Central memory CD8-positive, alpha-beta T cell (primary cell): ENCODE results near the gene CDR2.

Source experiments
- ATAC-seq: fragments of 150-1000 bp; cut with Tn5 transposase; replicated peaks from 2 replicates; pipeline ENCODE4 v1.10.0; 2022; ENCODE audit warnings: mild to moderate bottlenecking, moderate FRiP score, moderate number of reproducible peaks; ENCODE audit not compliant: poor library complexity, severe bottlenecking; ENCODE audit errors: extremely low read depth
- DNase-seq, 2 donors: peaks; one replicate each; pipeline ENCODE4 v3.0.0; 2021; ENCODE audit warnings: low spot score in 2 of 2
- H3K27ac Mint-ChIP-seq: one replicate; pipeline ENCODE4 v1.8.0; 2022; ENCODE audit warnings: low read depth, mild to moderate bottlenecking, moderate library complexity, mixed read lengths
- H3K27me3 Mint-ChIP-seq: one replicate; pipeline ENCODE4 v1.8.0; 2022; ENCODE audit warnings: mixed read lengths
- H3K36me3 Mint-ChIP-seq: one replicate; pipeline ENCODE4 v1.8.0; 2022; ENCODE audit warnings: mild to moderate bottlenecking, moderate library complexity, mixed read lengths; ENCODE audit not compliant: insufficient read depth
- H3K4me1 Mint-ChIP-seq: one replicate; pipeline ENCODE4 v1.8.0; 2022; ENCODE audit warnings: mixed read lengths
- H3K4me3 Mint-ChIP-seq: one replicate; pipeline ENCODE4 v1.8.0; 2022; ENCODE audit warnings: mild to moderate bottlenecking, moderate library complexity, mixed read lengths
- H3K9me3 Mint-ChIP-seq: one replicate; pipeline ENCODE4 v1.8.0; 2022; ENCODE audit warnings: mixed read lengths

CDR2 gene

DNA sequence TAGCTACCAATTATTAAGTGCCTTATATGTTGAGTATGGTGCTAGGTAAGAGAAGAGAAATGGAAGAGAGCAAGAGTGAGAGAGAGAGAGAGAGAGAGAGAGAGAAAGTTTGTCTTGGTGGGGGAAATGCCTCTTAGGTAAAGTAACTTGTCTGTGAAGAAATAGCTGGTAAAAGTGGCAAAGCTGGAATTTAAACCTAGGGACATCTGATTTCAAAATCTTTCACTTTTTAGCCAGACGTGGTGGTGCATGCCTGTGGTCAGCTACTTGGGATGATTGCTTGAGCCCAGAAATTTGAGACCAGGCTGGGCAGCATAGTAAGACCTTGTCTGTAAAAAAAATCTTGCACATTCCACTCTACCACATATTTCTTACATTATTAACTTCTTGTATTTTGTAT is 23.0 kb upstream of the CDR2 start:
- Mint-ChIP-seq H3K36me3 (peaks cover 1% of the 10 kb centered on the region), H3K4me3 (no peak overlapping the region), H3K4me1 (no peaks in the 10 kb centered on the region), H3K27me3 (no peaks in the 10 kb centered on the region), H3K9me3 (no peaks in the 10 kb centered on the region), H3K27ac (no peak overlapping the region)
- no peak for ATAC-seq
- DNase-seq: no peak

DNA sequence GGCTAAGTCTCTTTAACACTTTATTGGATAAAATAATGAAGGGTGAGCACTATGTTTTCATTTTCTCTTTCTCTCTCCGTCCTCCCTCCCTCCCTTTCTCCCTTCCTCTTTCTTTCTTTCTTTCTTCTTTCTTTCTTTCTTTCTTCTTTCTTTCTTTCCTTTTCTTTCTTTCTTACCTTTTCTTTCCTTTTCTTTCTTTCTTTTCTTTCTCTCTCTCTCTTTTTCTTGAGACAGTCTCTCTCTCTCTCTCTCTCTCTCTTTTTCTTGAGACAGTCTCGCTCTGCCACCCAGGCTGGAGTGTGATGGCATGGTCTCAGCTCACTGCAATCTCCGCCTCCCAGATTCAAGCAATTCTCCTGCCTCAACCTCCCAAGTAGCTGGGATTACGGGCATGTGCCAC is 21.5 kb upstream of the CDR2 start:
- no peak overlapping the region for H3K4me3 Mint-ChIP-seq
- DNase-seq (no peak), ATAC-seq (no peak)
- no peaks in the 10 kb centered on the region for H3K4me1 Mint-ChIP-seq
- H3K27me3 Mint-ChIP-seq: no peaks in the 10 kb centered on the region
- peak overlapping the region; percentile 21 for H3K27ac Mint-ChIP-seq
- no peaks in the 10 kb centered on the region for H3K9me3 Mint-ChIP-seq
- no peaks in the 10 kb centered on the region for H3K36me3 Mint-ChIP-seq

DNA sequence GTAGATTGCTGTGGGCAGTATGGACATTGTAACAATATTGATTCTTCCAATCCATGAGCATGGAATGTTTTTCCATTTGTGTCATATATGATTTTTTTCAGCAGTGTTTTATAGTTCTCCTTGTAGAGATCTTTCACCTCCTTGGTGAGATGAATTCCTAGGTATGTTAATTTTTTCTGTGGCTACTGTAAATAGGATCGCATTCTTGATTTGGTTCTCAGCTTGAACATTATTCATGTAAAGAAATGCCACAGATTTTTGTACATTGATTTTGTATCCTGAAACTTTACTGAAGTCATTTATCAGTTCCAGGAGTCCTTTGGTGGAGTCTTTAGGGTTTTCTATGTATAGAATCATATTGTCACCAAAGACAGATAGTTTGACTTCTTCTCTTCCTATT is 19.7 kb upstream of the CDR2 start:
- ATAC-seq: no peak
- Mint-ChIP-seq H3K4me1 (no peaks in the 10 kb centered on the region), H3K36me3 (no peaks in the 10 kb centered on the region), H3K9me3 (no peaks in the 10 kb centered on the region), H3K4me3 (no peak overlapping the region), H3K27ac (no peak overlapping the region), H3K27me3 (no peaks in the 10 kb centered on the region)
- no peak for DNase-seq

DNA sequence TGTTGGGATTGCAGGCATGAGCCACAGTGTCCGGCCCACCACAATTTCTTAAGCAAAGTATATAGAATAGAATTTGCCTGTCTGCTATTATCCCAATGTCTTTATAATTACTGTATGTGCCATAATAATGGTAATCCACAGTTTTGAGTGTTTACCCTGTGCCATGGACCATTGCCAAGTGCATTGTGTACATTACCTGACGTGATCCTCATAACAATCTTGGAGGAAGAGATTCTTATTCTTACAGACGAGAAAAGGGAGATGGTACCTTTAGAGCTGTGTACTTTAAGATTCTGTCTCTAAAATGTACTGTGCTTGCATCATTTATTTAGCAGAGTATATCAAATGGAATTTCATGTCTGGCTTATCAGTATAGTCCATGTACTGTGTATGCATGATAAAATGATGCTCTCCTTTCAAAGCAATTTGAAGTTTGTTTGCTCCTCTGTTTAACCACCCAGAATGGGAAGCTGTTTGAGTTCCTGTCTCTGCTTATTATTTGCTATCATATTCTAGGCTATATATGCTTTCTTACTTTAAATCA is 13.8 kb upstream of the CDR2 start:
- Mint-ChIP-seq H3K36me3 (no peaks in the 10 kb centered on the region), H3K27ac (no peak overlapping the region), H3K9me3 (no peaks in the 10 kb centered on the region), H3K27me3 (no peaks in the 10 kb centered on the region), H3K4me1 (no peaks in the 10 kb centered on the region), H3K4me3 (no peak overlapping the region)
- DNase-seq (no peak), ATAC-seq (no peak)

DNA sequence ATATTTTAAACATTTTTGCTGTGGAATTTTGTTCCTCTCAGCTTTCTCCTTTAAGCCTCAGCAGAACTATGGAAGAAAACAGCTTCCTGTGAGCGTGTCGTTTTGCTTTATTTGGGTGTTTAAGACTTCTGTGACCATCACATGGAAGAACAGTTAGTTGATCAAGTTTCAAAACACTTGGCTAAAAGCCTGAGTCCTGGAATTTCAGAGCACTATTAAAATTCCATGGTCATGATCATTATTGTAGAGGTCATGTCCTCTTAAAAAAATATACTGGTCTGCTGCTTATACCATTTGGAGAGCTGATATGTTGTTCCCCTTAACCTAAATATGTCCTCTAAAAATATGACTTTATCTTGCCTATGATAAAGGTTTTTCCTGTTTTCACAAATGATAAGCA is 12.6 kb upstream of the CDR2 start:
- no peak overlapping the region for H3K27ac Mint-ChIP-seq
- ATAC-seq: no peak
- H3K36me3 Mint-ChIP-seq: no peaks in the 10 kb centered on the region
- no peak overlapping the region for H3K4me3 Mint-ChIP-seq
- H3K27me3 Mint-ChIP-seq: no peaks in the 10 kb centered on the region
- H3K4me1 Mint-ChIP-seq: no peaks in the 10 kb centered on the region
- no peak for DNase-seq
- H3K9me3 Mint-ChIP-seq: no peaks in the 10 kb centered on the region

DNA sequence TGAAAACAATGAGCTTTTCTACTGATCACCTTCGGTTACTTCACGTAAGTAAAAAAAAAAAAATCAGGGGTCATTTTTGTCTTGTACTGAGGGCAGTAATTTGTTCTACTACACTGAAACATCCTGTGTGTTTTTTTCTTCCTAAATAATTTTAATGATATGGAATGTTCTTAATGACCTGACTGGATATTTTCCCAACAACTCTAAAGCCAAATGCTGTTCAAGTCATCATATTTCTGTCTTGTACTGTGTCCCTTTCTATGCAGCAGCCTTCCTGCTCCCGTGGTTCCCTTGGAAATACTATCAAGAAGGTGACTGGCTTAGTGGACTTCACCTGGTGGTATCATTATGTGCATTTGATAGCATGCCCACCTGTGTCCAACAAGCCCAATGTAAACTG is 10.8 kb upstream of the CDR2 start:
- Mint-ChIP-seq H3K9me3 (no peaks in the 10 kb centered on the region), H3K36me3 (no peaks in the 10 kb centered on the region), H3K27me3 (no peaks in the 10 kb centered on the region), H3K27ac (no peak overlapping the region), H3K4me1 (no peaks in the 10 kb centered on the region), H3K4me3 (no peak overlapping the region)
- ATAC-seq (no peak), DNase-seq (no peak)

DNA sequence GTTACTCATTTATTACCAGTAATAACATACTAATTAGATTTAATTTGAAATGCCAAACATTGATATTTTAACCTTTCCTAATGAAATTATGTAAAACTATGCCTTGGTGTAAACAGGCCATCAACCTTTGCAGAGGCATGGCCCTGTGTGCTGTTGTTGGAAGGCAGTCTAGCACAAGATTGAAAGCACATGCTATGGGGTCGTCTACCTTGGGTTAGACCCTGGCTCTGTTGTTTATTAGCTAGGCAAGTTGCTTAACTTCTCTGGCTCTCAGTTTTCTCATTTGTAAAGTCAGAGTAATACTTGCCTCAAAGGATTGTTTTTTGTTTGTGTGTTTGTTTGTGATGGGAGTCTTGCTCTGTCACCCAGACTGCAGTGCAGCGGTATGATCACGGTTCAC is 9.4 kb upstream of the CDR2 start:
- Mint-ChIP-seq H3K4me3 (no peak overlapping the region), H3K9me3 (no peaks in the 10 kb centered on the region), H3K4me1 (no peaks in the 10 kb centered on the region), H3K27me3 (no peaks in the 10 kb centered on the region), H3K27ac (no peak overlapping the region), H3K36me3 (no peaks in the 10 kb centered on the region)
- ATAC-seq (no peak), DNase-seq (no peak)

DNA sequence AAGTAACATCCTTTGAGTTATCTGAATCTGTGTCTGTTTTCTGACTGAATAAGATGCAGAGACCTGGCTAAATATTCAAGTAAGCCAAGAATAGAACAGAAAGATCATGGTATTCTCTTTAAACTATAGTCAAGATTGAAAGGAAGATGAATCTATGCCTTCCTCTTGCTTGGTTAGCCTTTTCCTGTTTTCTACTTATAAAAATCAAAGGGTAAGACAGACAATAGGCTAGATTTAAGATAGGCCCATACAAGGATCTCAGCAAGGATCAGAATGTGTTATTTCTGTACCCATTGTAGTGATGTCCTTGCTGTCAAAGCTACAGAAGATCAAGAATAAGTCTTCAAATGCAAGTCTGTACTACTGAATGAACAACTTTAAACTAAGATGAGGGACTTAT is 7.0 kb upstream of the CDR2 start:
- Mint-ChIP-seq H3K4me3 (no peak overlapping the region), H3K27ac (no peak overlapping the region), H3K36me3 (no peaks in the 10 kb centered on the region), H3K27me3 (no peaks in the 10 kb centered on the region), H3K4me1 (no peaks in the 10 kb centered on the region), H3K9me3 (no peaks in the 10 kb centered on the region)
- DNase-seq (no peak), ATAC-seq (no peak)

DNA sequence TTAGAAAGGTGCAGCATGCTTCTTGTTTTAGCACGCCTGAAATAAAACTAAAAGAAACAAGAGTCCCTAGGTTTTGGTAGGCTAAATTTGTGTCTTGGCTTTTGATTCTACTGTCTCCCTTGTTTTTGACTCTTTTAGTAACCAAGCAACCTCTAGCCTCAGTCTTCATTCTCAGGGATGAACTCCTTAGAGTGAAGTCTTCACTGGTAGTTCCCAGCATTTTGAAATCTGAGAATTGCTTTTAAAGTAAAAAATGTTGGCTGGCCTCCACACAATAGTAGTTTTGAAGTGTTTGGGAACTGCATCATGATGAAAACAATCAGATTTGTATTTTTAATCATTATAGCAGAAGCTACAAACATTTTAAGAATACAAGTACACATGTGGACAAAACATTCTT is 6.1 kb upstream of the CDR2 start:
- Mint-ChIP-seq H3K9me3 (no peaks in the 10 kb centered on the region), H3K4me1 (peaks cover 2% of the 10 kb centered on the region), H3K27ac (no peak overlapping the region), H3K4me3 (no peak overlapping the region), H3K36me3 (no peaks in the 10 kb centered on the region), H3K27me3 (no peaks in the 10 kb centered on the region)
- DNase-seq (no peak), ATAC-seq (no peak)

DNA sequence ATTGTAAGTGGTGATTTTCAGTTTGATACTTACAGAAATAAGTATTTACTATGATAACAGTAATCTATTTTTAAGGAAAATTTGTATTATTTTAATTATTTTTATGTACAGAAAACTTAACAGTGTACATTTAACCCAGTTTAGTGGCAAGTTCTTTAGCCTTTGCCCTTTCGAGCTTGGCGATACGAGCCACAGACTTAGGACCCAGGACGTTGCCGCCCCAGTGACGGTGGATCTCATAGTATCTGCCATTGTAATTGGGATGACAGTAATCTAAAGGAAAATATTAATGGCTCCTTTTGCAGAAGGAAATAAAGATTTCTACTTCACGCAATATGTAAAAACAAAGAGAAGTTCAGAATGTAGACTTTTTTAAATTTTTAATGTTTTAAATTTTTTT is 5.2 kb upstream of the CDR2 start:
- Mint-ChIP-seq H3K27me3 (no peaks in the 10 kb centered on the region), H3K27ac (no peak overlapping the region), H3K4me1 (peaks cover 11% of the 10 kb centered on the region), H3K9me3 (no peaks in the 10 kb centered on the region), H3K4me3 (no peak overlapping the region), H3K36me3 (peaks cover 5% of the 10 kb centered on the region)
- ATAC-seq (no peak), DNase-seq (no peak)

DNA sequence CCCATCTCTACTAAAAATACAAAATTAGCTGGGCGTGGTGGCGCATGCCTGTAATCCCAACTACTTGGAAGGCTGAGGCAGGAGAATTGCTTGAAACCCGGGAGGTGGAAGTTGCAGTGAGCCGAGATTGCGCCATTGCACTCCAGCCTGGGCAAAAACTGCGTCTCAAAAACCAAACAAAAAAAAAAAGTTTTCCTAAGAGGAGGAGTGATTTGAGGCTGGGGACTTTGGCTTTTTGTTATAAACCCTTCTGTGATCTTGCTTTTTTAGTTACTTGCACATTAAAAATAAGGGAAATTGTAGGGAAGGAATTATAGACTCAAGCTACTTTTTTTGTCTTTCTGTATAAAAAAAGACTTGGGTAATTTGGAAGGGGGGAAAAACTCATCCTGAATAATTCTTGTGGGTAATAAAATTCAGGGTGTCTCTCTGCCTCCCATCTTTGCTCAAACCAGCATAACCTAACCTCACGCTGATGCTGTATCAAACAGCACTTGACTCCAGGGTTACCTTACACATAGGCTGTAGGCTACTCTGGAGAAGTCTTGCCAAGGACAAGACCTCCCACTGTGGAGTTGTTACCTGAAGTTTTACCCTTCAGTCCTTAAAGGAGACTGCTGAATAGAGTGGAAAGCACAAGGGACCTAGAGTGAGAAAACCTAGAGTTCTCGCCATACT is 1.7 kb upstream of the CDR2 start:
- DNase-seq (no peak), ATAC-seq (no peak)
- Mint-ChIP-seq H3K27me3 (no peaks in the 10 kb centered on the region), H3K9me3 (no peaks in the 10 kb centered on the region), H3K4me3 (peak overlapping the region; percentile 93), H3K4me1 (peaks cover 38% of the 10 kb centered on the region), H3K27ac (no peak overlapping the region), H3K36me3 (peaks cover 19% of the 10 kb centered on the region)

DNA sequence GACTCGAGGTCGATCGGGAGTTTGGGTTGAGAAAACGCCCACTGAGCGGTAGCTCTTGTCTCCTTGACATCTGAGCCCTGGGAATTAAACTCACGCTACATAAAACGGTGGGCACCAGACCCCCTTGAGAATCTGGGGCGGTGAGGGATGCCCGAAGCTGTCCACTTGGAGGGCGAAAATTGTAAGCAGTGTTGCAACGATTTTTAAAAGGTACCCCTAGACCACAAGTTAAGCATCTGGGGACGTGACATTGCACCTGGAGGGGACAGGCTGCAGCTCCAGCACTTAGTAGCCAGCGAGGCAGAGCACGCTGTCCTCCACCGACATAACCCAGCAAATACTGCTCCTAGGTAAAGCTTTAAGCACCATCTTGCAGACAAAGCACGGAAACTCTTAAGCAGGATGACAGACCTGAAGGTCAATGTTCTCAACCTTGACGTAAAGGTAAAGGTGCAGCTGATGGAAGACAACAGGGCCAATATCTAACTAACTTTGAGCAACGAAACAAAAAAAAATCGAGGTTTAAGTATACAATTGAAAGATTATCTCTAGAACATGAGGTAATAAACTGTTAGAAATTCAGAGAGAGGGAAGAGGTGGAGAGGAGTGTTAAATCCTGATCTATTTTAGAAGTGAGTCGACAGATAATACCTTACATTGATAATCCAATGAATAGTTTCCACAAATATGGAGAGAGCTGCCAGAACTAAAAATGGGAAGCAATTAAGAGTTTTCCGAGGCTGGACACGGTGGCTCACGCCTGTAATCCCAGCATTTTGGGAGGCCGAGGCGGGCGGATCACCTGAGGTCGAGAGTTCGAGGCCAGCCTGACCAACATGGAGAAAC is 921 bp upstream of the CDR2 start:
- Mint-ChIP-seq H3K4me3 (peak overlapping the region; percentile 93), H3K4me1 (peaks cover 38% of the 10 kb centered on the region), H3K9me3 (no peaks in the 10 kb centered on the region), H3K27me3 (no peaks in the 10 kb centered on the region), H3K36me3 (peaks cover 22% of the 10 kb centered on the region), H3K27ac (peak overlapping the region; percentile 90)
- no peak for ATAC-seq
- no peak for DNase-seq
